NCI-H187 treated with DMSO at 0.1 percent for 48 hours (cell line): Measurements from ENCODE around the gene FAM20C.
"Not testable (repeated sequence)": the region's sequence is repeated elsewhere in the genome, so short reads cannot be mapped to it uniquely, and the experiment has no call there.

Source experiments
- DNase-seq: peaks from one replicate; lab custom pipeline; 2025; lab: John Stamatoyannopoulos, UW

The FAM20C gene

DNA sequence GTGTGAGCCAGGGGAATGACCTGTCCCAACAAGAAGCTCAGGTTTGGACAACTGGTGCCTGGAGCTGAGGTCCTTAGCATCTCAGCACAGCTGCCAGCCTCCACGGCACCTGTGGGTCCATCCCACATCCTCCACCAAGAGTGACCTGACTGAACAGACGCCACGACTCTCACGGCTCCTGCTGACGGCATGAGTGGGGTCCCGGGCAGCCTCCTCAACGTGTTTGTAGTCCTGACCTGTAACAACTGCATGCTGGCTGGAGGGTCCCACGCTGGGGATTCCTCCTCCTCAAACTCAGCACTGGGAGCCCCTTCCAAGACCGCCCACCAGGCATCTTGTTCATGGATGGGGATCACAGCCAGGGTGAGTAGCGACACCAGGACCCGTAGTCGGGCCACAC is 36.2 kb downstream of the FAM20C start:
- no peak for DNase-seq

DNA sequence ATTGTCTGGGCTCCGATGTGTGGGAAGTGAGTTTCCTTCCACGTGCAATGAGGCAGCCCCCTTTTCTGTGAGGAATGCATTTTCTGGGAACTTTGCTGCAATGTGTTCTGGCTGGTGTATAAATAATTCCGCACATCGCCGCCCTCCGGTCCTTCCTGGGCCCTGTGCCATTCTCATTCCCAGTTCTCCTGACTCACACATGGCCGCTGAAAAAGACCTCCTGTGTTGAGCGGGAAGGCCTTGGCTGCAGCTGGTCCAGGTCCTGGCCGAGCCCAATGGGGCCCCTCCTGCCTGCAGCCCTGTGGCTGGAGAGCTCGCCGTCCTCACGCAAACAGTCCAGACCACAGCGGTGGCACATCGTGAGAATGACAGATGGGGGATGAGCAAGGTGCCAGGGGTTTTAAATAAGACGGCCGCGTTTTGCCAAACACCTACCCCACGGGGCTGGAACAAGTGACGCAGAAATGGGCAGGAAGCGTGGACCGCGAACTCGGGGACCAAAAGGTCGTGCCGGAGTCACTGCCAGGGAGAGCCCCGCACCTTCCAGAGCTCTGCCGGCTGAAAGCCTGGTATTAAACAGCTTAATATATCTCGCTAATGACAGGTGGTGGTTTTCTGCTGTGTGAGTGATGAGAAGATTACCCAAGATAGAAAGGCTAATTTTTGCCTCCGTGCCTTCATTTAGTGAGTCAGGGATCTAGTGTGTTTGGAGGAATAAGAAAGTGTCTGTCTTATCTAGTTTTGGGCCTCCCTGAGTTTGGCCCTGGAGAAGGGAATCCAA is 37.0 kb downstream of the FAM20C start:
- DNase-seq: no peak

DNA sequence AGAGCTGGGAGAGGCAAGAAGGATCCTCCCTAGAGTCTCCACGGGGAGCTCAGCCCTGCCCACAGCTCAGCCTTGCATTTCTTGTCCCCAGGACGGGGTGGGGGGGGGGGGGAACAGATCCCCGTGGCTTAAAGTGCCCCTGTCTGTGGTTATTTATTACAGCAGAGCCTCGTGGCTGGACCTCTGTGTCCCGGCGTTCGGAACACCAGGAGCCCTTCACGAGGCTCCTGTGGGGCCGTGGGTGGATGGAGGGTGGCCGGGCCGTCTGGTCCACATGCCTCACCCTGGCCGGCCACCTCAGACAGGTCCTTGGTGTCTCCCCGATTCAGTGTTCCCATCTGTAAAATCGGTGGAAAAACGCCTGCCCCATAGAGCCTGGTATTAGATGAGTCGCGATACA is 37.9 kb downstream of the FAM20C start:
- no peak for DNase-seq

DNA sequence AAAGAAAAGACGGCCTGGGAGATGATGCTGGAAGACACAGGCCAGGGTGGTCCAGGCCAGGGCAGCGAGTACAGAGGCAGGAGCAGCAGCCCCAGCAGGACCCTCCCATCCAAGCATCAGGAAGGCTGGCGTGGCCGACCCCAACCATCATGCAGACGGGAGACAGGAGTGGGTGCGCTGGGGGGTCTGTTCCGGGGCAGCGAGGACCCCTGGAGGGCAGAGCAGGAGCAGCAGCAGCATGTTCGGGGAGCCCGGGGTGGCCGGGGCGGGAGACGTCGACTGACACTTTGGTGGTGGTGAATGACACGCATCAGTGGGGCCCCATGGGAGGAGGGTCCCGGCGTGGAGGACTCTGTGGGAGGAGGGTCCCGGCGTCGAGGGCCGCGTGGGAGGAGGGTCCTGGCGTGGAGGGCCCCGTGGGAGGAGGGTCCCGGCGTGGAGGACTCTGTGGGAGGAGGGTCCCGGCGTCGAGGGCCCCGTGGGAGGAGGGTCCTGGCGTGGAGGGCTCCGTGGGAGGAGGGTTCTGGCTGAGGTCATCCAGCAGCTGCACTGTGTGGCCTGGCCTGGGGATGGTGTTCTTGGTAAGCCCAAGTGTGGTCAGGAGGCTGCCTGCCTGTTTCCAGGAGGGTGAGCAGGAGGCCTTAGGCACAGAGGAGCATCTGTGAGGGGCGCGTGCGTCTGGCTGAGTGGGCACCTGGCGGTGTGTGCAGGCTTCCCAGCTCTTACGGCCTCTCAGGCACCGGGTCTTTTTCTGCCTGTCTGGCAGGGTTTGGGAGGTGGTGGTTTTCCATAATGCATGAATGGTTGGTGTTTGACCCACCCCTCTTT is 38.9 kb downstream of the FAM20C start:
- no peak for DNase-seq

DNA sequence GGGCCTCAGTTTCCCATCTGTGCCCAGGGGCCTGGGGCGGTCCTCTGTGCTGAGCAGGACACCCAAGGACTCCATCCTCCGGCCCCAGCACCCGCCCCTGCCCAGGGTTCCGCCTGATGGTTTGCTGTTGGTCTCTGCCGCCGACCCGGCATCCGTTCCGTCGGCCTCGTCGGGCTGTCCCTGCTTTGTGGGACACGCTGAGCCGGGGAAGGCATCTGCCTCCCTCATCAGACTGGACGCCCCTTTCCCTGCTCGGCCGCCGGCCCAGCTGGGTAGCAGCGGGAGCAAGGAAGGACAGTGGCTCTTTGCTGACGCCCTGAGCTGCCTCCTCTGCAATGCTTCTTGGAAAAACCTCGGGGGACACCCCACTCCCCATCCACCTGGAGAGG is 39.5 kb downstream of the FAM20C start:
- DNase-seq: no peak

DNA sequence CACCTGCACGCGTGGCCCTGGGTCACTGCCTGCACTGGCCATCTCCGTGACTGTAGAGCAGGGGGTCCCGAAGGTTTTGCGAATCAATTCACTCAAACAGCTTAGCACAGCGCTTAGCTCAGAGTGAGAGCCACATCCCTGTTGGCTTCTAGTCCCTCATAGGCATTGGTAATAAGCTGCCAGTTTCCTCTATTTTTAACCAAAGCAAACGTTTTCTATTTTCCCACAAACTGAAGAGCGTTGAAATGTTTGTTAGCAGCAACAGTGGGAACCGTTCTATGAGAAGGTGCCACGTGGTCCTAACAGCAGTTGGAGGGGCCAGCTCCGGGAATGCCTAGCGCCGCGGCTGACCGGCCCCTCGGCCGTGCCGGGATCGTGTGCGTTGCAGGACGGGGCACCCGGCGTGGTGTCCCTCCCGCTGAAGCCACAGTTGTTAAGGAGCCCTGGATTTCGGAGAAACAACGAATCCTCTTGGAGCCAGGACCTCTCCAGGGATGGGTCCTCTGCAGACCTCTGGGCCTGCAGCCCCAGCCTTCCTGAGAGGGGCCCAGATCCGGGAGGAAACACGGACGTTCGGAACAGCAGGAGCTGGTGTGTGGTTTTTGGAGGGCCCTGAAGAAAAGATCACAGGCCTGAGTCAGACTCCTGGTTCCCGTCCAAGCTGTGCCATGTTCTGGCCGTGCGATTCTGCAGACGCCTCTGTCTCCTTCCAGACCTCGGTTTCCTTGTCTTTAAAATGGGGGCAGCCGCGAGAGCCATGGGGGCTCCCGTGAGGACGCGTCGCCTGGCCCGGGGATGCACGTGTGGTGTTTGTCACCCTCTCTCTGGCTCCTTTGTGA is 40.3 kb downstream of the FAM20C start:
- no peak for DNase-seq

DNA sequence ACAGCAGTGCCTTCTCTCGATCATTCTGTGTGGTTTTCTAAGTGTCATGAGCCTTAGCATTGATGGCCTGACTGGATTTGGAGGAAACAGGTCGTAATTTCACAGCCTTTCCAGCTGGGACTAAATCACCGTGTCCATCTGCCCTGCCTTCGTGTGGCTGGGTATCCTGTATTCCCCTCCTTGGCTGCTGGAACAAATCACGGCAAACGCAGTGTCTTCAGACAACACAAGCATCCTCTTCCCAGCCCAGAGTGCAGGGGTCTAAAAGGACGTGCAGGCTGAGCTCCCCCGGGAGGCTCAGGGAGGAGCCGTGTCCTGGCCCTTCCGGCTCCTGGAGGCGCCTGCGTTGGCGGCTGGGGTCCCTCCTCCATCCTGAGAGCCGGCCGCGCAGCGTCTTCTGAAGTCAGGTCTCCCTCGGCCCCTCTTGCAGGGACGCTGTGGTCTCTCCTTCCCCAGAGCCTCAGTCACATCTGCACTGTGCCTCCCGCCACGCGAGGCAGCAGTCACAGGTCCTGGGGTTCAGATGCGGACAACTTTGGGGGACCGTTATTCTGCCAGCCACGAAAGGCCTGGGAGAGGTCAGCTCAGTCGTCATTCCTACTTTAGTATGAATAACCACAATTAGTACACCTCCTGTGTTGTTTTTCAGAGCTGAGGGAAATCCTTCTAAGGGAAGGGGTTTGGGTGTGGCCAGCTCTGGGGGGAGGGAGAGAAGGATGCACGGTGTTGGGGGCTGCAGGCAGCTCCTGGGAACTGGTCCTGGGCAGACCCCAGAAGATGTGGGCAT is 41.1 kb downstream of the FAM20C start:
- no peak for DNase-seq

DNA sequence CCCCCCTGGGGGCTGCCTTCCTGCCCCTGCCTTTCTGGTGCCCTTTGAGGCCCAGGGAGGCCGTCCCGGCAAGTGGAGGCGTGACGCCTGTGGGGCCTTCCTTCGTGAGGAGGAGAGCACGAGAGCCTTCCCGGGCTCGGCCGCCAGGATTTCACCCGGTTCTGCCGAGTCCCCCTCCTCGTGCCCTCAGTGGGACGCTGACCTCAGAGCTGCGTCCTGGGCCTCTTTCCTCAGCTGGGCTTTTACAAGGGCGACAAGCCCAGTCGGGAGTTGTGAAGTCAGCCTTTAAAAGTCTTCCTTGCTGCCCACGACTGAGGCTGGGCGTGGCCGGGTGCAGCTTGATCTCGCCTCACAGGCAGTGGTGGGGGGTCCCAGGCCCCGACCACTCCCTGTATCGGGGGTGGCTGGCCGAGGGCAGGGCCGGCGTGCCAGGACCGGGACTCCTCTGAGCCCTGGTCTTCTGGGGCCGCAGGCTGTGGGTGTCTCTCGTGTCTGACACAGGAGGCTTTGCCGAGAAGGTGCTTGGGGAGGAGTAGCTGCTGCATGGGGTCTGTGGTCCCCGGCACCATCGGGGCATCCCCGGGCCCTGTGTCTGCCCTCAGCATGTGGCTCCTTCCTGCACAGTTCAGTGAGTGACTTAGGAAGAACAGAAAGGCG is 41.8 kb downstream of the FAM20C start:
- DNase-seq: no peak

DNA sequence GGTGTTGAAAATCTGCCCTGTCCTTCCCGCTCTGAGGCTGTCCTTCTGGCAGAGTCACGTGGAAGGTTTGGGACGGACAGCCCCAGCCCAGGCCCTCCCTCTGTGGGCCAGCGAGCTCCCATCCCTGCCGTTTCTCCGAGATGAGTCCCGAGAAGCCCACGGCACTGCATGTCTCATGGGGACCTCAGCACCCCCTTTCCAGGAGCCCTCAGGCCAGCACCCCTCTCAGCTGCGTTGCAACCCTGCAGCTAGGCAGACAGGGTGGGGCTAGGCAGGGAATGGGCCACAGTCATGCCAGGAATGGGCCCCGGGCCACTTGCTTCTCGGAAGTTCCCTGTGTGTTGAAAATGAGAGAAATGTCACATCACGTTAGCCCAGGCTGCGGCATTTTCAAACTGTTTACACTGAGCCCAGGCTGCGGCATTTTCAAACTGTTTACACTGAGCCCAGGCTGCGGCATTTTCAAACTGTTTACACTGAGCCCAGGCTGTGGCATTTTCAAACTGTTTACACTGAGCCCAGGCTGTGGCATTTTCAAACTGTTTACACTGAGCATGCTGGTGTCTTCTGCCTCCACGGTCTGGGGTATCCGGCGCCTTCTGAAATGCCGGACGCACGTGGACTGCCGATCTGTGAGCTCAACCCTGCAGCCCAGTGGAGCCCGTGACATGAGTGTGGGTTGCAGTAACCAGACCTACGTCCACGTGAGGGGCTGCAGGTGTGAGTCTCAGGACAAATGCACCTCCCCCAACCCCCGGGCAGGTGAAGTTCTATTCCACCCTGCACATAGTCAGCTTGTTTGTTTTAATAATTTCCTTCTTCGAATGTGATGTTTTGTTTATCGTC is 42.6 kb downstream of the FAM20C start:
- DNase-seq: no peak

DNA sequence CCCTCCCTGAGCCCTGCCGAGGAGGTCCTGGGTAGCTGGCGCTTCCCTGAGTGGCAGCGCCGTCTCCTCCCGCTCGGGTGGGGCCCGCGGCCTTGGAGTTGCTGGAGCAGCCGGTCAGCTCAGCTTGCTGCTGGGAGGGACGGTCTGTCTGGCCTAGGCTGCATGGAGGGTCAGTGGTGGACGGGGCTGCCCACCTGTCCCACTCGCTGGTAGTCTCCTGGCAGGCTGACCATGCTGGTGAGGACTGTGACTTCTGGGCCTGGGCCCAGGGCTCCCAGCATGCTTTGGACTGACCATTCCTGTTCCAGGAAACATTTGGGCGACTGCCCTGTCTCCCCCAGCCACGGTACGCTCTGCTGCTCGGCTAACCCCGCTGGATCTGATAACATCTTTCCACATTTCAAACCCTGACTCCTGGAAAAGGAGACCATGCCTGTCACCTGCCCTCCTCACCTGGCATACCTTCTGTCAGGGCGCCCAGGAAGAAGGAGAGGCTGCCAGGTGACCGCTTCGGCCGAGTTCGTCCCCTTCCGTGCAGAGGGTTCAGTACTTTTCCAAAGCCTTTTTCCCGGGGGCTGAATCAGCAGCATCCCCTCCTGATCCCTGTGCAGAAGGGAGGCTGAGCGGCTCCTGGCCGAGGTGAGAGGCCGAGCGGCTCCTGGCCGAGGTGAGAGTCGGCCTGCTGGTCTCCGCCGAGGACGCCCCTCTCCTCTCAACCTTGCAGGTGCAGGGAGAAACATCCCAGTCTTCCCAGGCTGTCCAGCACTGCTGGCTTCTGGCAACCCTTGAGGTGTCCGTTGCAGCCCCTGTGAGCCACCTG is 43.4 kb downstream of the FAM20C start:
- no peak for DNase-seq

DNA sequence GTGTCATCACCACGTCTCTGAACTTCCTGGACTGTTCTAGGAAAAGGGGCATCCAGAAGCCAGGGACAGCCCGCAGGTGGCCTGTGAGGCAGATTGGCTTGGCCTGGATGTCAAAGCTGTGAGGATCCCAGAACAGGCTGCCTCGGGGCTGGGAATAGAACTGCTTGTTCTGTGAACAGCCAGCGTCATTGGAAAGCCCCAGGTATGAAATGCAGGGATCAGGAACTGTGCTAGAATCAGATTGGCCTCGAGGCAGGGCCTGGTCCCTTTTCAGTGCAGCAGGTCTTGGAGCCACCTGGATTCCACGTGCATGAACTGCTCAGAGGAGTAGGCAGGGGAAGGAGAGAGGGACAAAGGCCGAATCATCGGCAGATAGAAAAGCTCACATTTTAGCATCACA is 44.6 kb downstream of the FAM20C start:
- no peak for DNase-seq

DNA sequence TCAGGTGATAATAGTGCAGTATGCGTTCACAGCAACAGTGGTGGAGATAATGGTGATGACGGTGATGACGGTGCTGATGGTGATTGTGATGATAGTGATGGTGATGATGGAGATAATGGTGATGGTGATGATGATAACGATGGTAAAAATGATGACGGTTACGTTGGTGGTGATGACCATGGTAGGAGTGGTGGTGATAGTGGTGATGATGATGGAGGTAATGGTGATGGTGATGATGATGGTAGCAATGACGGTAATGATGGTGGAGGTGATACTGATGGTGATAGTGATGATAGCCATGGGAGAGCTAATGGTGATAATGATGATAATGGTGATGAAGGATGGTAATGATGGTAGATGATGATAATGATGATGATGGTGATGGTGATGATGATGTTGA is 45.0 kb downstream of the FAM20C start:
- DNase-seq: no peak

DNA sequence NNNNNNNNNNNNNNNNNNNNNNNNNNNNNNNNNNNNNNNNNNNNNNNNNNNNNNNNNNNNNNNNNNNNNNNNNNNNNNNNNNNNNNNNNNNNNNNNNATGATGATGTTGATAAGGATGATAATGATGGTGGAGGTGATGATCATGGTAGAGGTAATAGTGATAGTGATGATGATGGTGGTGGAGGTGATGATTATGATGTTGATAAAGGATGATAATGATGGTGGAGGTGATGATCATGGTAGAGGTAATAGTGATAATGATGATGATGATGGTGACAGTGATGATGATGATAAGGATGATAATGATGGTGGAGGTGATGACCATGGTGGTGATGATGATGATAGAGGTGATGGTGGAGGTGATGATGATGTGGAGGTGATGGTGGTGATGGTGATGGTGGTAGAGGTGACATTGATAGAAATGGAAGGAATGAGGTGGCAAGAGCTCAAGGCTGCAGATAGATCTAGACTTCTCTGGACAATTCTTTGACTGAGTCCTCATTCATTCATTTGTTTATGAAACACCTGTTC is 47.8 kb downstream of the FAM20C start:
- DNase-seq: no peak

DNA sequence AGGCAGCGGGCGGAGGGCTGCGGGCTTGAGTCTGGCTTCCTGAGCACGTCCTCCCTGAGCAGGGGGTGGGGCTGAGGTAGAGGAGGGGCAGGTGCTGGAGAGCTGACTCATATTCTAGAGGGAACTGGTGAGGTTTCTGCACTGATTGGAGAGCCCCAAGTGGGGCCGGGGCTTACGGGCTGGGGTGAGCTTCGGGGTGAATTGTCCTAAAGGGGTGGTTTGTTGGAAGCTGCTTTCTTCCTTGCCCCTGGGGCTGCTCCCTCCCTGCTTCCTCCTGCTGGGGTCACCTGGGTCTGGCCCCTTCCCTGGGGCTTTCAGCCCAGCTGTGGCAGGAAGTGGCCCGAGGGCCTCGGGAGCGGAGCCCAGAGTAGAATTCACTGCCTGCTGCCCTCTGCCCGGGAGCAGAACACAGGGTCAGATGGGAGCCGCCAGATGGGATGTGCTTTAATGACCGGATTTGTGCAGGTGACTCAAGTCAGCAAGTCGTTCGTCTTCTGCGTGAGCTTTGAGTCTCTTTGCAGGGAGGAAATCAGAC is 48.6 kb downstream of the FAM20C start:
- no peak for DNase-seq

DNA sequence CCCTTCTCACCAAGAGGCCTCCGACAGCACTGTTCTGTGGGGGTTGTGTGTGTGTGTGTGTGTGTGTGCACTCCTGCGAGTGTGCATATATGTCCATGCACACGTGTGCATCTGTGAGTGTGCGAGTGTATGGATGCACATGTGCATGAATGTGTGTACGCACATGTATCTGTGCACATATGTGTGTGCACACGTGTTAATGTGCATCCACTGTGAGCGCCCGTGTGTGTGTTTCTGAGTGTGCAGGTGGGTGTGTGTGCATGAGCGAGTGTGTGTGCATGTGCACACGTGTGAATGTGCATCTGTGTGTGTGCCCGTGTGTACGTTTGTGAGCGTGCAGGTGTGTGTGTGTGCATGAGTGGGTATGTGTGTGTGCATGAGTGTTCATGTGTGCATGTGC is 49.1 kb downstream of the FAM20C start:
- no peak for DNase-seq

DNA sequence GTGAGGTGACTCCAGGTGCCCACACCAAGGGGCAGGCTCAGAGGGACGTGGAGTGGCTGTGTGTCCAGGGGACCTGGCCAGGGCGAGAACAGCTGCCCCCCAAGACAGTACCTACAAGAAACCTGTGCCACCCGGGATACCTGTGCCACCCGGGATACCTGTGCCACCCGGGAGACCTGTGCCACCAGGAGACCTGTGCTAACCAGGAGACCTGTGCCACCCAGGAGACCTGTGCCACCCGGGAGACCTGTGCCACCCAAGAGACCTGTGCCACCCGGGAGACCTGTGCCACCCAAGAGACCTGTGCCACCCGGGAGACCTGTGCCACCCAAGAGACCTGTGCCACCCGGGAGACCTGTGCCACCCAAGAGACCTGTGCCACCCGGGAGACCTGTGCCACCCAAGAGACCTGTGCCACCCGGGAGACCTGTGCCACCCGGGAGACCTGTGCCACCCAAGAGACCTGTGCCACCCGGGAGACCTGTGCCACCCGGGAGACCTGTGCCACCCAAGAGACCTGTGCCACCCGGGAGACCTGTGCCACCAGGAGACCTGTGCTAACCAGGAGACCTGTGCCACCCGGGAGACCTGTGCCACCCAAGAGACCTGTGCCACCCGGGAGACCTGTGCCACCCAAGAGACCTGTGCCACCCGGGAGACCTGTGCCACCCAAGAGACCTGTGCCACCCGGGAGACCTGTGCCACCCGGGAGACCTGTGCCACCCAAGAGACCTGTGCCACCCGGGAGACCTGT is 50.6 kb downstream of the FAM20C start:
- not testable (repeated sequence) for DNase-seq

DNA sequence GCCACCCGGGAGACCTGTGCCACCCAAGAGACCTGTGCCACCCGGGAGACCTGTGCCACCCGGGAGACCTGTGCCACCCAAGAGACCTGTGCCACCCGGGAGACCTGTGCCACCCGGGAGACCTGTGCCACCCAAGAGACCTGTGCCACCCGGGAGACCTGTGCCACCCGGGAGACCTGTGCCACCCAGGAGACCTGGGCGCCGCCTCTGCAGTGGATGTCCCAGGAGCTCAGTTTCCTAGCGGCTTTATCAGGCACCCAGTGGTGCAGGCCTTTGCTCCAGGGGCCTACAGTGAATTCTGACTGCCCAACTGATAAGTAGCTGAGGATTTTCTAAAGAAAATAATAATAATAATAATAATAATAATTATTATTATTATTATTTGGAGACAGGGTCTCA is 51.2 kb downstream of the FAM20C start:
- DNase-seq: not testable (repeated sequence)

DNA sequence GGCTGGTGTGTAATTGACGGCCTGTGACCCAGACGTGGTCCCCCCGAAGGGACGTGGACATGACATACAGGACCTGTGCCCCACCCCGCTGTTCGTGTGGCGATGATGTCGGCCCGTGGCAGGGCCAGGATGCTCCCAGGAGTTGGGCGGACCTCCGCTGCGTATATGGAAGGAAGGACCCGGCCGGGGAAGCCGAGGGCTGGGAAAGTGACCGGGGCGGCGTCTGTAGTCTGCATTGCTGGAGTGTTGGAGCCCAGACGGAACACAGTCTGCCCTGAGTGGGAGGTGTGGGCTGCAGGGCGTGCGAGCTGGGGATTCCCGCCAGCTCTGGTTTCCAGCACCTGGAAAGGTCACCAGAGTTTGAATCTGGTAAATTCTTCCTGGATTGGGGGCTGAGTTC is 52.6 kb downstream of the FAM20C start:
- DNase-seq: no peak
